SKM-1 treated with dmso at 0.1 percent for 144 hours (cell line): ENCODE data around the gene MRPL30.
"Not testable (repeated sequence)": the region's sequence is repeated elsewhere in the genome, so short reads cannot be mapped to it uniquely, and the experiment has no call there.

Source experiments
- DNase-seq: peaks from one replicate; lab custom pipeline; 2025; ENCODE audit not compliant: unreplicated experiment; lab: John Stamatoyannopoulos, UW

The MRPL30 gene

GRCh38 chr2:99183025-99183424, 2.0 kb downstream of the MRPL30 start:
- no peak for DNase-seq

- DNase-seq, result no peak
These were observed 3.8 kb downstream of the MRPL30 start for GRCh38 chr2:99184811-99185210.

- DNase-seq, result no peak
These were observed 6.0 kb downstream of the MRPL30 start for GRCh38 chr2:99187011-99187410.

GRCh38 chr2:99188357-99188756, 7.4 kb downstream of the MRPL30 start:
- no peak for DNase-seq

- no peak for DNase-seq
These were observed 9.6 kb downstream of the MRPL30 start for GRCh38 chr2:99190548-99190947.

- not testable (repeated sequence) for DNase-seq
These were observed 11.4 kb downstream of the MRPL30 start for GRCh38 chr2:99192364-99192763.

- DNase-seq, result no peak
These were observed 17.3 kb downstream of the MRPL30 start for GRCh38 chr2:99198103-99198841.

GRCh38 chr2:99200076-99200800, 19.3 kb downstream of the MRPL30 start:
- DNase-seq, result peak; percentile 22

- no peak for DNase-seq
These were observed 21.1 kb downstream of the MRPL30 start for GRCh38 chr2:99201959-99202678.

- no peak for DNase-seq
These were observed 24.5 kb downstream of the MRPL30 start for GRCh38 chr2:99205491-99205890.

- no peak for DNase-seq
These were observed 35.1 kb downstream of the MRPL30 start for GRCh38 chr2:99216096-99216495.

GRCh38 chr2:99217929-99218501, 37.0 kb downstream of the MRPL30 start:
- DNase-seq, result no peak

GRCh38 chr2:99233177-99233576, 52.2 kb downstream of the MRPL30 start:
- DNase-seq, result not testable (repeated sequence)

GRCh38 chr2:99238599-99238998, 57.6 kb downstream of the MRPL30 start:
- DNase-seq, result no peak

GRCh38 chr2:99240431-99240830, 59.4 kb downstream of the MRPL30 start:
- no peak for DNase-seq

GRCh38 chr2:99242151-99242550, 61.2 kb downstream of the MRPL30 start:
- DNase-seq, result no peak
